ENCODE measurements around the gene HECW1. TPM values are rescaled to one million over a fixed set of nuclear protein-coding genes. Genes with fewer than 3 reads are reported as not detected.
A peak's percentile ranks its signal among the peaks of the same experiment; 100 is the strongest.
"Not testable (repeated sequence)": the region's sequence is repeated elsewhere in the genome, so short reads cannot be mapped to it uniquely, and the experiment has no call there.

HECW1 gene
- total RNA-seq, 1 donor from 2014 or later = not detected

GRCh38 chr7:43465581-43466554, 353.4 kb downstream of the HECW1 start:
- ATAC-seq (ENCODE audit: poor library complexity) = no peak
- intact Hi-C loops (cut with DNase I) = no loop called here
- DNase-seq = no peak

GRCh38 chr7:43467406-43467805, 355.0 kb downstream of the HECW1 start:
- intact Hi-C loops (cut with DNase I) = no loop called here
- no peak for ATAC-seq (ENCODE audit: poor library complexity)
- DNase-seq = no peak

GRCh38 chr7:43467846-43468245, 355.4 kb downstream of the HECW1 start:
- intact Hi-C loops (cut with DNase I) = no loop called here
- DNase-seq = no peak
- no peak for ATAC-seq (ENCODE audit: poor library complexity)

GRCh38 chr7:43469051-43469450, 356.6 kb downstream of the HECW1 start:
- DNase-seq (no peak), ATAC-seq (ENCODE audit: poor library complexity) (no peak)
- intact Hi-C loops (cut with DNase I) = no loop called here

GRCh38 chr7:43470110-43470509, 357.7 kb downstream of the HECW1 start:
- ATAC-seq (ENCODE audit: poor library complexity) (no peak), DNase-seq (no peak)
- intact Hi-C loops (cut with DNase I) = no loop called here

GRCh38 chr7:43475983-43476382, 363.5 kb downstream of the HECW1 start:
- DNase-seq (no peak), ATAC-seq (ENCODE audit: poor library complexity) (no peak)
- intact Hi-C loops (cut with DNase I) = no loop called here

GRCh38 chr7:43476896-43477295, 364.4 kb downstream of the HECW1 start:
- intact Hi-C loops (cut with DNase I) = no loop called here
- ATAC-seq (ENCODE audit: poor library complexity) (no peak), DNase-seq (no peak)

- ATAC-seq (ENCODE audit: poor library complexity) (no peak), DNase-seq (no peak)
- intact Hi-C loops (cut with DNase I) = no loop called here
Measured at GRCh38 chr7:43479042-43479441, 366.6 kb downstream of the HECW1 start.

GRCh38 chr7:43479543-43479942, 367.1 kb downstream of the HECW1 start:
- intact Hi-C loops (cut with DNase I) = no loop called here
- ATAC-seq (ENCODE audit: poor library complexity) = no peak
- no peak for DNase-seq

GRCh38 chr7:43480581-43480980, 368.1 kb downstream of the HECW1 start:
- intact Hi-C loops (cut with DNase I) = no loop called here
- DNase-seq (no peak), ATAC-seq (ENCODE audit: poor library complexity) (no peak)

GRCh38 chr7:43481902-43482678, 369.6 kb downstream of the HECW1 start:
- DNase-seq = no peak
- intact Hi-C loops (cut with DNase I) = no loop called here
- no peak for ATAC-seq (ENCODE audit: poor library complexity)

- DNase-seq (no peak), ATAC-seq (ENCODE audit: poor library complexity) (no peak)
- intact Hi-C loops (cut with DNase I) = no loop called here
Measured at GRCh38 chr7:43482679-43483252, 370.3 kb downstream of the HECW1 start.

GRCh38 chr7:43484678-43485395, 372.4 kb downstream of the HECW1 start:
- DNase-seq = no peak
- intact Hi-C loops (cut with DNase I) = no loop called here
- ATAC-seq (ENCODE audit: poor library complexity) = peak; percentile 71

- intact Hi-C loops (cut with DNase I) = no loop called here
- DNase-seq (no peak), ATAC-seq (ENCODE audit: poor library complexity) (no peak)
Measured at GRCh38 chr7:43485580-43485979, 373.1 kb downstream of the HECW1 start.

GRCh38 chr7:43486008-43486407, 373.6 kb downstream of the HECW1 start:
- DNase-seq; intact Hi-C loops (cut with DNase I); ATAC-seq (ENCODE audit: poor library complexity): not testable (repeated sequence)

GRCh38 chr7:43486634-43487033, 374.2 kb downstream of the HECW1 start:
- DNase-seq = no peak
- intact Hi-C loops (cut with DNase I) = no loop called here
- no peak for ATAC-seq (ENCODE audit: poor library complexity)

GRCh38 chr7:43487731-43488073, 375.3 kb downstream of the HECW1 start:
- ATAC-seq (ENCODE audit: poor library complexity) = no peak
- intact Hi-C loops (cut with DNase I) = no loop called here
- DNase-seq = no peak

GRCh38 chr7:43489257-43489656, 376.8 kb downstream of the HECW1 start:
- DNase-seq = no peak
- ATAC-seq (ENCODE audit: poor library complexity) = no peak
- intact Hi-C loops (cut with DNase I) = no loop called here

- intact Hi-C loops (cut with DNase I) = no loop called here
- DNase-seq (no peak), ATAC-seq (ENCODE audit: poor library complexity) (no peak)
Measured at GRCh38 chr7:43490016-43490415, 377.6 kb downstream of the HECW1 start.

Data from Right ventricle myocardium superior (tissue), 1 donor.